Erythroblast (primary cell): Measurements from ENCODE around the gene AREG.

Source experiments
- GATA1 ChIP-seq: IDR thresholded peaks from 2 replicates; pipeline ENCODE4 v1.6.1; 2011; ENCODE audit warnings: low read depth, mild to moderate bottlenecking, control low read depth, low read length, moderate library complexity
- POLR2A ChIP-seq: IDR thresholded peaks from 2 replicates; pipeline ENCODE4 v1.6.1; 2011; ENCODE audit warnings: mild to moderate bottlenecking, low read length

GRCh38 chr4:74447636-74448233 is 2.8 kb downstream of the AREG start:
- no peak for TF ChIP-seq POLR2A
- no peak for TF ChIP-seq GATA1
